HG03432 (cell line): ENCODE measurements around the gene TRPM3.

ENCODE experiments used
- ATAC-seq: cut with Tn5 transposase; IDR thresholded peaks from one replicate; pipeline ENCODE4 v1.9.1; 2021; ENCODE audit warnings: mild to moderate bottlenecking, moderate library complexity; ENCODE audit not compliant: unreplicated experiment

Gene TRPM3

GRCh38 chr9:70617033-70617828 is 504.2 kb downstream of the TRPM3 start:
- no peak for ATAC-seq

- no peak for ATAC-seq
Observed at GRCh38 chr9:70616228-70616990, 505.0 kb downstream of the TRPM3 start.

DNA sequence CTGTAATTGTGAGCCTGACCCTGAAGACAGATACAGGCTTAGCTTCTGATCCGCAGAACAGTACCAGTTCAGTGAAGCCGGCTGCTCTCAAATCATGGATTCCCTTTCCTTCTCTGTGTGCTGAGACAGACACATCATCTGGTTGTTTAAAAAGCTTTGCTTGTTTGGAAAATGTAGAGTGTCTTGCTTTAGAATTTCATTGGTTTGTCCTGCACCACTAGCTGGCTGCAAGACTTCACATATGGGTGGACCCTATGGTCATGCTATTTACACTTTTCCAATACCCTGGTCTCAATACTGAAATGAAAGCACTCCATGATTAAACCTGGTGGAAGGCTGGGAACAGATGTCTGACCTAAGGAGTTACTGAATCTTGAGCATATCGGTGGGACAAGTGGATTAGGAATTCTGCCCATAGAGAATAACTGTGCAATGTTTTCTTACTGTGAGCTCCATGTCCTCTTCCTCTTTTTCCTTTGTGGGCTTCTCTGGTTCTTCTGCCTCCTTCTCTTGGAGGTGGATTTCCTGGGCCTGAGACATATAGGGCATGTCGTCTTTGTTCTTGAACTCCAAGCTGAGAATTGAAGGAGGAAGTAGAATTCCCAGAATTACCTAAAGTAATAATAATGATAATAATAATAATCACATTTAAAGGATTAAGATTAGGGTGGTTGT is 505.8 kb downstream of the TRPM3 start:
- no peak for ATAC-seq

DNA sequence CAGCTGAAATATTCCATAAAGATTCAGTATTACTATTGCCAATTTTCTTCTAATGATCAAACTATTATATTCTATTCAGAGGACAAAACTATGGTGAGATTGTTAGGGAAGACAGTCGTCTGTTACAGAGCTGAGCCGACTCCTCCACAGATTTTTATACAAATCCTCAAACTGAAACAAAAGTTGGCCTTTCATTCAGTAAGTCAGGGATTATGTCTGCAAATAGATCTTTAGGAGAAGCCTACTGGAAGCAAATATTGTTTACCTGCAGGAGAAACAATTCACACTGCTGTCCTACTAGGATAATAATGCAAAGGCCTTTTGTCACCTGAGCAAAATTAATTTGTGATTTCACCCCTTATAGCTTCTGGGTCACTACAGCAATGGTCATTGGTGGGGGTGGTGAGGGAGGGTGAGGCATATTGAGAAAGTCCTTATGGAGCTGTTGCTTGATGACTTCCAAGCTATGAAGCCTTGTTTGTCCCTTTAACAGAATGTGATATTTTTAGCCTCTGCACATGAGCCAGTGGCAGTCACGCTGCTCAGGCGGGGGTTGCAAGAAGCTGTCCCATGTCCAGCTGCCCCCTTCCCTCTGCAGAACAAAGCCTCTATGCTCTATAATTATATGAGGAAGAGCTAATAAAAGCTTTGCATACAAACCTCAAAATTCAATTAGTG is 506.5 kb downstream of the TRPM3 start:
- no peak for ATAC-seq

DNA sequence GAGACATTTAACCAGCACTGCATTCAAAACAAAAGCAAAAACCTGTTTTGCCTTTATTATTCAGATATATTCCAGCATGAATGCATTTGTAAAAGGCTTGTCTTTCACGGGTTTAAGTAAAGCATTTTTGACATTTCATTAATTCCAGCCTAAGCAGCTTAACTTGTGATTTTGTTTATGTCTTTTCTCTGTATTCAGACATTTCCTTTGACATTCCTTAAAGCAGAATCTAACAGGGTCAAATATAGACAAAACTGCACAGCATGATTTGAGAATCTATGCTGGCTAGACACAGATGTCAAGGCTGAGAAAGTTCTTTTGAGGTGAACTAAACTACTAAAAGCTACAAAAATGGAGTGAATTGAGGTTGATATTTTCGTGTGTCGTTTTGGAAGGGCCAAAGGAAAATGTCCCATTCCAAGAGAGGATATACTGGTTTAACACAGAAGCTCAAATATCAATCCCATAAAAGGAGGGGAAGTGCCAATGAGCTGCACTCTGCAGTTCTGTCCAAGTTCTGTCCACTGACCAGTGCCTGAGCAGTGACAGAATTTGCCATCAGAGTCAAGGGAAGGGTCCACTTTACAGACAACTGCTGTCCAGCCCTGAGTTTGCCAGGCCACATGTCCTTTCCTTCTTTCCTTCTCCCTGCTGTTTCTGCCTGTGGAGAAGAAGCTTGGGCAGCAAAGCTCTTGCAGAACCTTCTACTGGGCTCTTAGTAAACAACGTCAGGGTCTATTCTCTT is 508.2 kb downstream of the TRPM3 start:
- ATAC-seq: no peak

- no peak for ATAC-seq
Observed at GRCh38 chr9:70610287-70610644, 511.2 kb downstream of the TRPM3 start.

DNA sequence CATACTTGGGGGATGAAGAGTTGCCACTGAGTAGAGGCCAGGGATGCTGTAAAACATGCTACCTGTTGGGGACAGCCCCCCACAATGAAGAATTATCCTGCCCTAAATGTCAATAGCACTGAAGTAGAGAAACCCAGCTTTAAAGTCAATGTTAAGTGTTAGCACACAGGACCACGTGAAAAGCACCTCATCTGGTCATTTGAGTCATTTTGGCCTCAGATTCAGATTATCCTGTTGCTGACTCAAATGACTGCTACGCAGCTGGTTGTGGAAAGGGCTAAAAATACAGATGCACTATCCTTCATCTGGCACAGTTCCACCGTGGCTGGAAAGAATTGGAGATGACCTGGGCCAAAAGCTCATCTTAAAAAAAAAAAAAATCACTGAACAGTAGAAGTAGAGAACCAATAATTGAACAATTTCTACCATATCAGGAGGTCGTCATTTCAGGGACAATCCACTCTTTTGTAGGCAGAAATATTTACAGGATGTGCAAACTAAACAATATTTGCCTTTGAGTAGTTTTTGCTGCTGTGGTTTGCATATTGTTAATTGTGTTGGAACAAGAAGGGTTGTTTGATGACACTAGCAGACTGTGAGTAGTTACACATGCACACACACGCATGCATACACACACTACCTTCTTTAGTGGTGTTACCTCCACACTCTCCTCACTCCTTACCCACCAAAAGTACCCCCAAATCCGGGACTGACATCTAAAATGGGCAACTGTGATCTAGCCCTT is 511.7 kb downstream of the TRPM3 start:
- ATAC-seq: no peak

DNA sequence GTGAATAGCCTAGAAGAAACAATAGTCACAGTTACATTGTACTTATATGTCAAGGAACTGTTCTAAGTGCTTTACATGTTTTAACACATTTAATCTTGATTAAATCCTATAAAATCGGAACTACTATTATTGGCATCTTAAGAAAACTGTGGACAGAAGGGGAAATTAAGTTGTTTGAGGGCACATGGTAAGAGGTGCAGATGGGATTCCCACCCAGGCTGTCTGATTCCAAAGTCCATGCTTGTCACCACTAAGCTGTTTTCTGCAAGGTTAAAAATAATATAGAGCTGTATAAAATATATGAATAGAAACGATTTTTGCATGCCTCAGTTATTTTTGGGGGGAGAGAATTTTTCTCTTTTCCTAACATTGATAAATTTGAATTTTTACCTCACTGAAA is 512.4 kb downstream of the TRPM3 start:
- ATAC-seq: no peak

DNA sequence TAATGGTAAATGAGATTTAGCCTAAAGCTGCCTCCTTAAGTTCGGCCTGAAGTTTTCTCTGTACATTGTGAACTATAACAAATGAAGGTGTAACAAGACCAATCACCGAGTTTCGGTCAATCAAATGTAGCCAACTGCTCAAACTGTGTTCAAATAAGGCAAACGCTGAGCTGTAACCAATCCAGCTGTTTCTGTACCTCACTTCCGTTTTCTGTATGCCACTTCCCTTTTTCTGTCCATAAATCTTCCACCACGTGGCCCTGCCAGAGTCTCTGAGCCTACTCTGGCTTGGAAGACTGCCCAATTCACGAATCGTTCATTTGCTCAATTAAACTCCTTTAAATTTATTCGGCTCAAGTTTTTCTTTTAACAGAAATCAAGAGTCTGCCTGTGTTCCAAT is 513.5 kb downstream of the TRPM3 start:
- peak; percentile 62 for ATAC-seq

- no peak for ATAC-seq
Observed at GRCh38 chr9:70607329-70607728, 514.1 kb downstream of the TRPM3 start.

- no peak for ATAC-seq
Observed at GRCh38 chr9:70603020-70603411, 518.4 kb downstream of the TRPM3 start.

DNA sequence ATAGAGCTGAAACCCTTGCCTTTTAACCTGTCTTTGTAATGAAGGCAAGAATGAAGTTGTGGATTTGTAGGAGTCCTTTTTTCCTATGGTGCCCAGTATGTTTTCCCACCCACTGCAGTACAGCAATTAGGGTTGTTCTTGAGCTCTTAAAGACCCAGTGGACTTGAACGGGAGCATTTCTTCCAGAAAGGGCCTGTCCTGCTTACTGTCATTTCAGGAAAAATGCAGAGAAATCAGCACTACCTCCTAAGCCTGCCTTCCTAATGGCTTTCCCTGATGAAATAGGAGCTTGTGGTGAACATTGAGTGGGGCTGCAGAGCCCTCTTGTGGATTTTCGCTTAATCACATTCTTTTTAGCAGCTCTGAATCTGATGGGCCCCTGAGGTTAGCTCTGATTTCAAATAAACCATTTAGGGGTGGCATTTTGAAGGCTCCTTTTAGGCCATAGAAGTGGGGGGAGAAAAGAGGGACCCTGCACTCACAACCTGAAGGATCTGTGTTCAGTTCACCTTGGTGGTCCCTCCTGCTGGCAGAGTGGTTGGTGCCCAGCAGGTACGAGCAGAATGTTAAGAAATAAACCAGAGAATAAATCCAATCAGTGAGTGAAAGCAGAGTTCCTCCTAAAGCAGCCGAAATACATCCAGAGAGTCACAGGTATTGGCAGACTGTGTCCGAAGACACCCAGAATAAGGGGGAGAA is 519.0 kb downstream of the TRPM3 start:
- ATAC-seq: peak; percentile 82

- no peak for ATAC-seq
Observed at GRCh38 chr9:70601000-70601951, 520.1 kb downstream of the TRPM3 start.

DNA sequence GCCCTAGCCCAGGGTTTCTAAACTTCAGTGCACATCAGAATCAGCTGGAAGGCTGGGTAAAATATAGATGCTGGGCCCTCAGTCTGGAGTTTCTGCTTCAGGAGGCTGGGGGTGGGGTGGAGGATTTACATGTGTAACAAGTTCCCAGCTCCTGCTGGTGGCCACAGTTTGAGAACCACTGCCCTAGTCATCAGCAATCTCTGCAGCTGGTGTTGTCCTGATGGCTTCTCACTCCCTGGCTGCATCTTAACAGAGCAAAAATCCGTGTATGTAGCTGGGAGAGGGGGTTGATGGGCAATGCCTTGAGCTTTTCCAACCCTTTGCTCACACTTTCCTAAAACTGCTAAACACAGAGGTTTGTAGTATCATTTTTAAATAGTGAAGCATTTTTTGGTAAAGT is 520.9 kb downstream of the TRPM3 start:
- no peak for ATAC-seq

DNA sequence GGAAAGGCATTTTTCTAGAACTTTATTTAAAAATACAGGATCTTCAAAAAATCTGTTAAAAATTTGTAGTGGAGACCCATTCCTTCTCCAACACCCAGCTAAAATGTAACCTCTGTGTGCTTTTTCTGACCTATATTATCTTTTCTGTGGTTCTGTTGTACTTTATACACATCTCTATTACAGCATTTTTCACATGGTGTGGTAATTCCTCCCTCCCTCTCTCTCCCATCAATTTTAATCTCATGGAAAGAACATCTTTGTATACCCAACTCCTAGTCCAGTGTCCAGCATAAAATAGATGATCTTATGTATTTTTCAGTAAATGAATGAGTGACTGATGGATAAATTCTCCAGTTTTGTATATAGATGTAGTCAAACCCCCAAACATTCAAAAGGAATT is 523.5 kb downstream of the TRPM3 start:
- no peak for ATAC-seq

DNA sequence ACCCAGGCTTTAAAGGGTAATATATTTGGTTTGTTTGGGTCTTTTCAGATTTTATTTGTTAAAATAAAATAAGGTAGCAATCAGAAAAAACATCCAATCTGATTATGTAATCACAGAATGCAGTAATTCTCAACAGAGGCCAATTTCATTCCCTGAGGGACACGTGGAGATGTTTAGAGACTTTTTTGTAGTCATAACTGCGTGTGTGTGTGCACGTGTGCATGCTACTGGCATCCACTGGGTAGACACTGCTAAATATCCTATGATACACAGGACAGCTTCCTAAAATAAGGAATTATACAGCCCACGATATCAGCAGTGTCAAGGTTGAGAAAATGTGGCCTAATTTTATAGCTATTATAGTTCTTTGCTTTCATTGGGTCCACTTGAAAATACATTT is 526.2 kb downstream of the TRPM3 start:
- no peak for ATAC-seq

DNA sequence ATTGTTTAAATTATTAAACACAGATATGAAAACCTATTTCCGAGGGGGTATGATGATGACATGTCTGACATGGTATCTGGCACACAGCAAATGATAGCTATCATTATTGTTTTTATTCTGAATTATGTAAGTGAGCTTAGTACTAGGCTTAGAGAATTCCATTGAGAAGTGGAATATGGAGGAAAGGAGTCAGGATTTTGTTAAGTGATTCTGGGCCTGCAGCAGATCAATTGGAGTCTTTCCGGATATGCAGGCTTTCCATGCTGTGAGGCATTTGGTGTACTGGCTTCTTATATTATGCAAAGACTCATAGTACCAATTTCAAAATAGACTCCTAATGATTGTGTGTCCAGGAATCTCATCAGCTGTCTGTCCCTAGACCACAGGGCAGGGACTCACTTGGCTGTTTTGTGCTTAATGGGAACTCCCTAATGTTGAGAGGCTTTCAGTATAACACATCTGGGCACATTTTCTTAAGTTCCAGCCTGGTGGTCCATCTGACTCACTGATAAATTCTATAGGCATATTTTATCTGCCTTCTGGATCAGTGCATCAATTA is 527.0 kb downstream of the TRPM3 start:
- no peak for ATAC-seq

GRCh38 chr9:70593241-70593640 is 528.2 kb downstream of the TRPM3 start:
- no peak for ATAC-seq
